Tibial nerve (tissue), 3 donors: ENCODE data around the gene SDSL.

Experiments
- POLR2A ChIP-seq, 2 donors: fragments of 450-650 bp; IDR thresholded peaks; one replicate each; pipeline ENCODE4 v1.6.1; 2017; ENCODE audit warnings: antibody characterized with exemption in 2 of 2, mild to moderate bottlenecking in 2 of 2, moderate library complexity in 2 of 2
- TF ChIP-seq, protein P1 (sequence below), 5 experiments: fragments of 200-600 bp in 3 of 5; fragments of 450-650 bp in 2 of 5; sonication (generic) in 3 of 5; IDR thresholded peaks; one replicate each; pipeline ENCODE4 v1.5.1; 2016 to 2019; ENCODE audit warnings: antibody characterized with exemption in 5 of 5, mild to moderate bottlenecking in 3 of 5, moderate library complexity in 2 of 5

GRCh38 chr12:113480336-113480971, 58.3 kb downstream of the SDSL start:
- TF ChIP-seq, protein P1, sequence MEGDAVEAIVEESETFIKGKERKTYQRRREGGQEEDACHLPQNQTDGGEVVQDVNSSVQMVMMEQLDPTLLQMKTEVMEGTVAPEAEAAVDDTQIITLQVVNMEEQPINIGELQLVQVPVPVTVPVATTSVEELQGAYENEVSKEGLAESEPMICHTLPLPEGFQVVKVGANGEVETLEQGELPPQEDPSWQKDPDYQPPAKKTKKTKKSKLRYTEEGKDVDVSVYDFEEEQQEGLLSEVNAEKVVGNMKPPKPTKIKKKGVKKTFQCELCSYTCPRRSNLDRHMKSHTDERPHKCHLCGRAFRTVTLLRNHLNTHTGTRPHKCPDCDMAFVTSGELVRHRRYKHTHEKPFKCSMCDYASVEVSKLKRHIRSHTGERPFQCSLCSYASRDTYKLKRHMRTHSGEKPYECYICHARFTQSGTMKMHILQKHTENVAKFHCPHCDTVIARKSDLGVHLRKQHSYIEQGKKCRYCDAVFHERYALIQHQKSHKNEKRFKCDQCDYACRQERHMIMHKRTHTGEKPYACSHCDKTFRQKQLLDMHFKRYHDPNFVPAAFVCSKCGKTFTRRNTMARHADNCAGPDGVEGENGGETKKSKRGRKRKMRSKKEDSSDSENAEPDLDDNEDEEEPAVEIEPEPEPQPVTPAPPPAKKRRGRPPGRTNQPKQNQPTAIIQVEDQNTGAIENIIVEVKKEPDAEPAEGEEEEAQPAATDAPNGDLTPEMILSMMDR (IDR thresholded peaks at IDR 0.05), result no peak
- no peak for TF ChIP-seq POLR2A (IDR thresholded peaks at IDR 0.05)
